GM19463 (cell line): ENCODE data around the gene ZNF316.

Experiments
- ATAC-seq: cut with Tn5 transposase; IDR thresholded peaks from one replicate; pipeline ENCODE4 v1.9.1; 2021; ENCODE audit warnings: mild to moderate bottlenecking, moderate library complexity; ENCODE audit not compliant: unreplicated experiment

The ZNF316 gene

GRCh38 chr7:6675807-6676405 is 38.8 kb downstream of the ZNF316 start:
- ATAC-seq: no peak

- no peak for ATAC-seq
Observed at GRCh38 chr7:6680146-6680545, 43.0 kb downstream of the ZNF316 start.

GRCh38 chr7:6691103-6691502 is 54.0 kb downstream of the ZNF316 start:
- no peak for ATAC-seq

- ATAC-seq: no peak
Observed at GRCh38 chr7:6691609-6692106, 54.5 kb downstream of the ZNF316 start.

- no peak for ATAC-seq
Observed at GRCh38 chr7:6700793-6701192, 63.7 kb downstream of the ZNF316 start.

GRCh38 chr7:6701860-6702259 is 64.7 kb downstream of the ZNF316 start:
- no peak for ATAC-seq
